Central memory CD8-positive, alpha-beta T cell (primary cell): ENCODE results near the gene NOCT.
"Not testable (repeated sequence)": the region's sequence is repeated elsewhere in the genome, so short reads cannot be mapped to it uniquely, and the experiment has no call there.

Experiments
- ATAC-seq: fragments of 150-1000 bp; cut with Tn5 transposase; replicated peaks from 2 replicates; pipeline ENCODE4 v1.10.0; 2022; ENCODE audit warnings: mild to moderate bottlenecking, moderate FRiP score, moderate number of reproducible peaks; ENCODE audit not compliant: poor library complexity, severe bottlenecking; ENCODE audit errors: extremely low read depth
- DNase-seq, 2 donors: peaks; one replicate each; pipeline ENCODE4 v3.0.0; 2021; ENCODE audit warnings: low spot score in 2 of 2
- H3K27ac Mint-ChIP-seq: one replicate; pipeline ENCODE4 v1.8.0; 2022; ENCODE audit warnings: low read depth, mild to moderate bottlenecking, moderate library complexity, mixed read lengths
- H3K27me3 Mint-ChIP-seq: one replicate; pipeline ENCODE4 v1.8.0; 2022; ENCODE audit warnings: mixed read lengths
- H3K36me3 Mint-ChIP-seq: one replicate; pipeline ENCODE4 v1.8.0; 2022; ENCODE audit warnings: mild to moderate bottlenecking, moderate library complexity, mixed read lengths; ENCODE audit not compliant: insufficient read depth
- H3K4me1 Mint-ChIP-seq: one replicate; pipeline ENCODE4 v1.8.0; 2022; ENCODE audit warnings: mixed read lengths
- H3K4me3 Mint-ChIP-seq: one replicate; pipeline ENCODE4 v1.8.0; 2022; ENCODE audit warnings: mild to moderate bottlenecking, moderate library complexity, mixed read lengths
- H3K9me3 Mint-ChIP-seq: one replicate; pipeline ENCODE4 v1.8.0; 2022; ENCODE audit warnings: mixed read lengths

The NOCT gene

DNA sequence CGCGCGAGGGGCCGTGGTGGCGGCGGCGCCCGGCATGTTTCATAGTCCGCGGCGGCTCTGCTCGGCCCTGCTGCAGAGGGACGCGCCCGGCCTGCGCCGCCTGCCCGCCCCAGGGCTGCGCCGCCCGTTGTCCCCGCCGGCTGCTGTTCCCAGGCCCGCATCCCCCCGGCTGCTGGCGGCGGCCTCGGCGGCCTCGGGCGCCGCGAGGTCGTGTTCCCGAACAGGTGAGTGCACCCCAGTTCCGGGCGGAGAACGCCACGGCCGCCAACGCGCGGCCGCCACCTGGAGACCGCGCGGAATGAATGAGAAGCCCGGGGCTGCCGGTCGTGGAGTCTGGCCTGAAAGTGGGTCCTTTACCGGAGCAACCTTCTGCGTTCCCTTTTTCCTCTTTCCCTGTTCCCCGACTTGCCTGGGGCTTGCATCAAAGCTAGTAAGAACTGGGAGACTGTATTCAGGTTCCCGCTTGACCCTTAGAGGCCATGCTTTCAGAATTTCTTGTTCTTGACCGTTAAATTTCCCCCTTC lies 429 bp downstream of the NOCT start:
- no peaks in the 10 kb centered on the region for H3K9me3 Mint-ChIP-seq
- peak overlapping the region; percentile 96 for H3K27ac Mint-ChIP-seq
- DNase-seq (no peak), ATAC-seq (peak; percentile 2)
- peaks cover 23% of the 10 kb centered on the region for H3K4me1 Mint-ChIP-seq
- no peaks in the 10 kb centered on the region for H3K27me3 Mint-ChIP-seq
- peaks cover 15% of the 10 kb centered on the region for H3K36me3 Mint-ChIP-seq
- H3K4me3 Mint-ChIP-seq = peak overlapping the region; percentile 75

DNA sequence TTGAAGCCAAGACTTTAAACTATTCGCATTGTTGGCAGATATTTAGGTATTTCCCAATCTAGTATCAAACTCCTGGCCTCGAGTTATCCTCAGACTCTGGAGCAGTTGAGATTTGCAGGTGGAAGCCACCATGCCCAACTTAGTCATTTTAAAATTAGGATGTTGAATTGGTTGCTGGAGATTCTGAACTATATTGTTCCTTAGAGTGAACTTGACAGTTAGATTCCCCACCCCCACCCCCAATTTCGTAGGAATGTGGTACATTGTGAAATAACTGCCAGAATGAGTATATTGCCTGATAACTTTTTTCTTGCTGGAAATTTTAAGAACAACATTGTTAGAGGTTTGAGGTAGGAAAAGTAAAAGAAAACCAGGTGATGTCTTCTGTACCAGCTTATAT lies 2.3 kb downstream of the NOCT start:
- no peak overlapping the region for H3K4me3 Mint-ChIP-seq
- no peak overlapping the region for H3K27ac Mint-ChIP-seq
- DNase-seq (no peak), ATAC-seq (no peak)
- H3K27me3 Mint-ChIP-seq = no peaks in the 10 kb centered on the region
- H3K9me3 Mint-ChIP-seq = no peaks in the 10 kb centered on the region
- H3K36me3 Mint-ChIP-seq = peaks cover 16% of the 10 kb centered on the region
- H3K4me1 Mint-ChIP-seq = peaks cover 23% of the 10 kb centered on the region

DNA sequence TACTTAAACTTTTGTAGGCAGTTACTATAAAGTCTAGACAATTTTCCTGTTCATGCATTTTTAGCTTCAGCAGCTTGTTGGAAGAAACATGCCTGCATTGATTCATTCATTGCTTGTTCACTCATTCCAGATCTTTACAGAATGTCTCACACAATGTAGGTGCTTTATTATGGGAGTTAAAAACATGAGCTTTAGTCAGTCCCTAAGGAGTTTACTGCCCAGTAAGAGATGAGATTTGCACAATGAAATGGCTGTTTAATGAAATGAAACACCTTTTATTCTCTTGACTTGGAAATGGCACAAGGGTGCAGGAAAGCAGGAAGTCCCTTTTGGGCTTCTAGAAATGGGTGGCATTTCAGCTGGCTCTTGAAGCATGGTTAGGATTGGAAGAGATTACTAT lies 2.9 kb downstream of the NOCT start:
- DNase-seq (no peak), ATAC-seq (no peak)
- no peaks in the 10 kb centered on the region for H3K9me3 Mint-ChIP-seq
- H3K4me1 Mint-ChIP-seq = peaks cover 23% of the 10 kb centered on the region
- no peaks in the 10 kb centered on the region for H3K27me3 Mint-ChIP-seq
- H3K27ac Mint-ChIP-seq = peak overlapping the region; percentile 32
- no peak overlapping the region for H3K4me3 Mint-ChIP-seq
- peaks cover 19% of the 10 kb centered on the region for H3K36me3 Mint-ChIP-seq

DNA sequence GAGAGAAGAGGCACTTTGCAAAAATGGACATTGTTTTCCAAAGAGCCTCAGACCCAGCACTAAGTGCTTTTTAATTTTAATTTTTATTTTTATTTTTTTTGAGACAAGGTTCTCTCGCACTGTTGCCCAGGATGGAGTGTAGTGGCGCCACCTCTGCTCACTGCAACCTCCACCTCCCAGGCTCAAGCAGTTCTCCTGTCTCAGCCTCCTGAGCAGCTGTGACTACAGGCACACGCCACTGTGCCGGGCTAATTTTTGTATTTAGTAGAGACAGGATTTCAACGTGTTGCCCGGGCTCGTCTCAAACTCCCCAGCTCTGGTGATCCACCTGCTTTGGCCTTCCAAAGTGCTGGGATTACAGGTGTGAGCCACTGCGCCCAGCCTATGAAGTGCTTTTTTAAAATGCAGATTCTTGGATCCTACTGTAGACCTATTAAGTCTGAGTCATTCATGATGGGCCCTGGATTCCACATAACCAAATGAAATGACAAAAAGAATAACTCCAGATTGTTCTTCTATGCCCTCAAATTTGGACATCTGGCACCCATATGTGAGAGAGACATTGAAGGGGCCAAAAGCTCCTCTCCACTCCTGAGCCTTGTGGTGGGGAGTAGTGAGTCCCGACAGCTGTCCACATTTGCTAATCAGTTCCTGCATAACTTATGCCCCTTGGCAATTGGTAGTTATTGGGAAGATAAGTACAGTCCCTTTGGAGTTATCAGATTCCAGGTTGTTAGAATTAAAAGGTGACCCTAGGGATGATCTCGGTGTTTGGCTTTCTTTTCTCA lies 3.6 kb downstream of the NOCT start:
- Mint-ChIP-seq H3K36me3 (peaks cover 21% of the 10 kb centered on the region), H3K9me3 (no peaks in the 10 kb centered on the region), H3K4me1 (peaks cover 23% of the 10 kb centered on the region), H3K4me3 (no peak overlapping the region), H3K27ac (peak overlapping the region; percentile 32), H3K27me3 (no peaks in the 10 kb centered on the region)
- DNase-seq (no peak), ATAC-seq (no peak)

DNA sequence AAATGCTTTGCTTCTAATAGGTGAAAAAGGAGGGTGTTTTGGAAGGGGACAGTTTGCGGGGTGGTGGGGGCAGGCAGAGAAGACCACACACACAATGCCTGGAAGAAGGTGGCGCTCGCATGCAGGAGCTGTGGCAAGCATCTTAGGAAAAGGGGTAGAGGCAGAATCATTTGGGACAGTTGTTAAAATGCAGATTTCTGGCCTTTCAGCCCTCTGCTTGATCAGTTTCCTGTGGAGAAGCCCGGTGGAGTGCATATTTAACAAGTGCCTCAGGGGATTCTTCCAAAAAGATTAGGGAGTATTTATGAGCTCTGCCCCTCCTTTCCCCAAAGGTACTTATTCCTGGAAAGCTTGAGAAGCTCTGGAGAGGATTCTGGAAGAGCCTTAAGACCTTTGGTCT lies 4.8 kb downstream of the NOCT start:
- ATAC-seq (no peak), DNase-seq (no peak)
- no peaks in the 10 kb centered on the region for H3K9me3 Mint-ChIP-seq
- no peak overlapping the region for H3K27ac Mint-ChIP-seq
- peaks cover 15% of the 10 kb centered on the region for H3K36me3 Mint-ChIP-seq
- peaks cover 12% of the 10 kb centered on the region for H3K4me1 Mint-ChIP-seq
- H3K27me3 Mint-ChIP-seq = no peaks in the 10 kb centered on the region
- H3K4me3 Mint-ChIP-seq = no peak overlapping the region

DNA sequence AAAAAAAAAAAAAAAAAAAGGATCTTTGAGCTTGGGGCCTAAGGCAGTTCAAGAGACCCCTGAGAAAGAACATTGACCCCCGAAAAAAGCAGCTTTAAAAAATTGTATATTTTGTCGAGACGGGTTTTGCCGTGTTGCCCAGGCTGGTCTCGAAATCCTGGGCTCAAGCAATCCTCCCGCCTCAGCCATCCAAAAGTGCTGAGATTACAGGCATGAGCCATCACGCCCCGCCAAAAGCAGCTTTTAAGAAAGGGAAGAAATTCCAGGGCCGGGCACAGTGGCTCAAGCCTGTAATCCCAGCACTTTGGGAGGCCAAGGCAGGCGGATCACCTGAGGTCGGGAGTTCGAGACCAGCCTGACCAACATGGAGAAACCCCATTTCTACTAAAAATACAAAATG lies 5.5 kb downstream of the NOCT start:
- Mint-ChIP-seq H3K36me3 (peaks cover 12% of the 10 kb centered on the region), H3K4me1 (peaks cover 12% of the 10 kb centered on the region)
- not testable (repeated sequence) for DNase-seq, H3K27ac Mint-ChIP-seq, H3K4me3 Mint-ChIP-seq, H3K9me3 Mint-ChIP-seq, ATAC-seq, H3K27me3 Mint-ChIP-seq

DNA sequence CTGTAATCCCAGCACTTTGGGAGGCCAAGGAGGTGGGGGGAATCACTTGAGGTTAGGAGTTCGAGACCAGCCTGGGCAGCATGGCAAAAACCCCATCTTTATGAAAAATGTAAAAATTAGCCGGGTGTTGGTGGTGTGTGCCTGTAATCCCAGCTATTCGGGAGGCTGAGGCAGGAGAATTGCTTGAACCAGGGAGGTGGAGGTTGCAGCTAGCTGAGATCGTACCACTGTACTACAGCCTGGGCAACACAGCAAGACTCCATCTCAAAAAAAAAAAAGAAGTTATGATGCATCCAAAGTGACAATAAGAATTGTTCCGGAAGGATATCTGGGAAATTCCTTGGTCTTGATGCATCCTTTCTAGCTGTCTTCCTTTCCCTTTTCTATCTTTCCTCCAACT lies 7.3 kb downstream of the NOCT start:
- peaks cover 17% of the 10 kb centered on the region for H3K36me3 Mint-ChIP-seq
- peaks cover 12% of the 10 kb centered on the region for H3K4me1 Mint-ChIP-seq
- peak overlapping the region; percentile 35 for H3K27ac Mint-ChIP-seq
- ATAC-seq (no peak), DNase-seq (no peak)
- no peak overlapping the region for H3K4me3 Mint-ChIP-seq
- H3K27me3 Mint-ChIP-seq = no peaks in the 10 kb centered on the region
- no peaks in the 10 kb centered on the region for H3K9me3 Mint-ChIP-seq

DNA sequence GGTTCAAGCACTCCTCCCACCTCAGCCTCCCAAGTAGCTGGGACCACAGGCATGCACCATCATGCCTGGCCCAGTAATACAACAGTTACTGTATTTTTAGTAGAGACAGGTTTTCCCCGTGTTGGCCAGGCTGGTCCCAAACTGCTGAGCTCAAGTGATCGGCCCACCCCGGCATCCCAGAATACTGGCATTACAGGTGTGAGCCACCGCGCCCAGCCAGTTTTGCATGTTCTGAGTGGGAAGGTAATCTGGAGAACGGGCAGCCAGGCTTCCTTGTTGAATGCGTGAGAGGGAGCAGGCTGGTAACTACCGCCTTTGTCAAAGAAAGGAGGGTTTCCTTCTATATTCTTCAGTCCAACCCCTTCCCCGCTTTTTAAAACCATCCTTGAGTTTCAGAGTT lies 9.1 kb downstream of the NOCT start:
- no peak for ATAC-seq
- Mint-ChIP-seq H3K27ac (peak overlapping the region; percentile 35), H3K27me3 (no peaks in the 10 kb centered on the region), H3K36me3 (peaks cover 21% of the 10 kb centered on the region), H3K9me3 (no peaks in the 10 kb centered on the region), H3K4me1 (peaks cover 6% of the 10 kb centered on the region), H3K4me3 (no peak overlapping the region)
- no peak for DNase-seq

DNA sequence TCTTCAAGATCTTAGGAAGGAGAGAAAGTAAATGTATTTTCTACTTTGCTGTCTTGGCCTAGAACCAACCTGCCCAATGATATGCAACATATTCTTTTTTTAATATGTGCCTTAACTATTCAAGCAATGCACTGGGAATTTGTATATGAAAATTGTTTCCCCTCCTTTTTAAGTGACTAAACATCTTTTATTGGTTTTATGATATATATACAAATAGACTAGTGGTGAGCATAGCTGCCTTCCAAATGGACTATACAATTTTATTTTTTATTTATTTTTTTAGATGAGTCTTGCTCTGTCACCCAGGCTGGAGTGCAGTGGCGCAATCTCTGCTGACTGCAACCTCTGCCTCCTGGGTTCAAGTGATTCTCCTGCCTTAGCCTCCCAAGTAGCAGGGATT lies 10.3 kb downstream of the NOCT start:
- Mint-ChIP-seq H3K36me3 (peaks cover 22% of the 10 kb centered on the region), H3K27me3 (no peaks in the 10 kb centered on the region), H3K27ac (no peak overlapping the region), H3K9me3 (no peaks in the 10 kb centered on the region), H3K4me1 (peaks cover 5% of the 10 kb centered on the region), H3K4me3 (no peak overlapping the region)
- ATAC-seq (no peak), DNase-seq (no peak)

DNA sequence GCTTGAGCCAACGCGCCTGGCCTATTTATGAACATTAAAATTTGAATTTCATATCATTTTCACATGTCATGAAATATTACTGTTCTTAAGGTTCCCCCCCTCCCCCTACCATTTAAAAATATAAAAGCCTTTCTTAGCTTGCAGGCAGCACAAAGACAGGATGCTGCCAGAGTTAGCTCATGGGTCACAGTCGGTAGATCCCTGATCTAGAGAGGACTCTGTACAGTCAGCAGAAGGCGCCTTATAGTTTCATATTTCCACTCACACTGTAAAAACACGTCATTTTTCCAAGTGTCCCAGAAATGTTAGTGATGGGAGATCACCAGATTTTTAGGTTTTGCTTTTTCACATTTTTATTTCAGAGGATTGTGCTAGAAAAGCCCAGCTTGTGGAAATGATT lies 12.2 kb downstream of the NOCT start:
- H3K4me3 Mint-ChIP-seq = no peak overlapping the region
- ATAC-seq (no peak), DNase-seq (no peak)
- H3K4me1 Mint-ChIP-seq = peaks cover 6% of the 10 kb centered on the region
- no peak overlapping the region for H3K27ac Mint-ChIP-seq
- no peaks in the 10 kb centered on the region for H3K27me3 Mint-ChIP-seq
- peaks cover 23% of the 10 kb centered on the region for H3K36me3 Mint-ChIP-seq
- no peaks in the 10 kb centered on the region for H3K9me3 Mint-ChIP-seq

DNA sequence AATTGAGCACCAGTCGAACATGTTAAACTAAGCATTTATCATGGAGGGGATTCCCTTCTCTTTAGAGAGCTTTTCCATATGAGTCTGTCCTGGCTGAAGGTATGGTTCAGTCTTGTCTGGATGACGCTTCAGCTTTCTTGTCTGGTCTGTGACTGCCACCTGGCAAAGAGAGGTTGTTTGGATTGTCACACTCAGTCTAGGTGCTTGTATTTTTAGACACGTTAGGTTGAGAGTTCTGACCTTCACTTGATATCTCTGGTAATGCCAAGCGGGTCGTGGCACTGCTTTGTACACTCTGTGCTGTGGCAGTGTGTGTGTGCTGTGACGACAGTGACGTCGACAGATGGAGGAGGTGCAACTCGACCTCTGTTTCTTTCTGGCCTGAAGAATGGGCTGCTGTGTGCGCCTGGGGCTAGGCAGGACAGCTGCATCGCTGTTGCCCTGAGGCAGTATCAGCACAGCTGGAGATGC lies 12.6 kb downstream of the NOCT start:
- DNase-seq = no peak
- Mint-ChIP-seq H3K9me3 (no peaks in the 10 kb centered on the region), H3K27ac (no peak overlapping the region), H3K4me1 (peaks cover 6% of the 10 kb centered on the region), H3K36me3 (peaks cover 22% of the 10 kb centered on the region), H3K27me3 (no peaks in the 10 kb centered on the region), H3K4me3 (no peak overlapping the region)
- no peak for ATAC-seq

DNA sequence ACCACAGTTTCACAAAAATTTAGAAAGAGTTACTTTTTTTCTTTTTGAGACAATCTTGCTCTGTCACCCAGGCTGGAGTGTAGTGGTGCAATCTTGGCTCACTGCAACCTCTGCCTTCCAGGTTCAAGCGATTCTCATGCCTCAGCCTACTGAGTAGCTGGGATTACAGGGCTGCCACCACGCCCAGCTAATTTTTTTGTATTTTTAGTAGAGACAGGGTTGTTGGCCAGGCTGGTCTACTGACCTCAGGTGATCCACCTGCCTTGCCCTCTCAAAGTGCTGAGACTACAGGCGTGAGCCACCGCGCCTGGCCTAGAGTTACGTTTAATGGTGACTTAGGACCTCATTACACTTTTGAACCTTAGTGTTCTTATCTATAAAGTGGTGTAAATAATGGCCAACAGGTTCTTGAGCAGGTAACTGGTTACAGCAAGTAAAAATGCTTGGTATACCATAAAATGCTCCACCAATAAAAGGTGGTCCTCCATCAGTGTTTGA lies 14.3 kb downstream of the NOCT start:
- not testable (repeated sequence) for H3K9me3 Mint-ChIP-seq, H3K27ac Mint-ChIP-seq, ATAC-seq, DNase-seq, H3K4me3 Mint-ChIP-seq, H3K27me3 Mint-ChIP-seq
- Mint-ChIP-seq H3K4me1 (peaks cover 10% of the 10 kb centered on the region), H3K36me3 (peaks cover 20% of the 10 kb centered on the region)

DNA sequence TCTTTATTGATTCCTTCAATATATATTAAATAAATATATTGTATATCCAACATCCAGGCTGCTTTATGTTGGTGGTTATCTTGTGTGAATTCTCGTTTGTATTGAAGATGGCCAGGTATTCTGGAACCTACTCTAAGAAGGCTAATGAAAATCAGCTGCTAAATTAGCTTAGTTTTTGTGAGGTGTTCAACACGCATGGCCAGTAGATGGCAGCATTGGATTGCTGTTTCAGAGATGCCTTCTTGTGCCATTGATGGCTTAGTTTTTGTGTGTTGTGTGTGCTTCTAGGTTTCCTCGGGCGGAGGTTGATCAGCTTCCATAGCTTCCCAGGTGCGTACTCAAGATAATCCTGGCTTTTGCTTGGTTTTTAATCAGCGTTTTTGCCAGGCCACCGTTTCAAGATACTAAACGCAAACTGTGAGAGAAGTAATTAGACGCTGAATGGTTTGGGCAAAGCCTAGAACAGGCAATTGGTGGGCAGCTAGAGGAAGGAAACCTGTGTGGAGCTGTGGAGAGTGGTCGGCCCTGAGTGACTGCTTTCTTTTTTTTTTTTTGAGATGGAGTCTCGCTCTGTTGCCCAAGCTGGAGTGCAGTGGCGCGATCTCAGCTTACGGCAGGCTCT lies 15.1 kb downstream of the NOCT start:
- H3K36me3 Mint-ChIP-seq = peaks cover 22% of the 10 kb centered on the region
- peak; percentile 54 for ATAC-seq

More for the DNA sequence above, 15.1 kb downstream of the NOCT start:
- peak; percentile 62 to 63 for DNase-seq
- Mint-ChIP-seq H3K4me3 (no peak overlapping the region), H3K9me3 (no peaks in the 10 kb centered on the region), H3K4me1 (peaks cover 16% of the 10 kb centered on the region), H3K27ac (no peak overlapping the region), H3K27me3 (no peaks in the 10 kb centered on the region)
